ENCODE data around the gene SUSD3.
"Not testable (repeated sequence)": the region's sequence is repeated elsewhere in the genome, so short reads cannot be mapped to it uniquely, and the experiment has no call there.

Gene SUSD3

DNA sequence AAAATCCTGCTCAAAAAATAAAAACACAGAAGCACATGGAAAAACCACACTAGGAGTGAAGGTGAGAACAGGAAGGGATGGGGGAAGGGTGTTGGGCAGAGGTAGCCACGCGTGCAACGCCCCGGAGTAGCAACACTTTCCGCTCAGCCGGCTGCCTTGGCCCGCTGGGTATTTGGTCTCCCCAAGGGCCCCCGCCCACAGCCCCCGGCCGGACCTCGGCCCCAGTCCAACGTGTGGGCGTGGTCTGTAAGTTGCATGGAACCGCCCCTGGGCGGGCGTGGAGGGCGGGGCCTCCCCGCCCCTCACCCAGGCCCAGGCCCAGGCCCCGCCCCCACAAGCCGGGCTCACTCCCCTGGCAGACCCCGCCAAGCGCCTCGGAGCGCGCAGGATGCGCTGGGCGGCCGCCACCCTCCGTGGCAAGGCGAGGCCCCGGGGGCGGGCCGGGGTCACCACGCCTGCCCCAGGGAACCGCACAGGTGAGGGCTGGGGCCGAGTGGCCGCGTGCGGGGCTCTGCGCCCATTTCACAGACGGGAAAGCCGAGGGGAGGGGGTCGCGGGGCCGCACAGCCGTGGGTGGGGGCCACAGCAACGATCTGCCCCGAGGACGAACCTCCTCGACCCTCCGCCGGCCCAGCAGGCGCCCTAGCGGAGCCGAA, at the start of gene SUSD3:
TSS of gene SUSD3 (plus strand) at position 347 of the 656 bp plus-strand sequence. CDS start at position 389, 42 bp downstream.
- peak; percentile 20 for DNase-seq (ENCODE audit: low spot score)

DNA sequence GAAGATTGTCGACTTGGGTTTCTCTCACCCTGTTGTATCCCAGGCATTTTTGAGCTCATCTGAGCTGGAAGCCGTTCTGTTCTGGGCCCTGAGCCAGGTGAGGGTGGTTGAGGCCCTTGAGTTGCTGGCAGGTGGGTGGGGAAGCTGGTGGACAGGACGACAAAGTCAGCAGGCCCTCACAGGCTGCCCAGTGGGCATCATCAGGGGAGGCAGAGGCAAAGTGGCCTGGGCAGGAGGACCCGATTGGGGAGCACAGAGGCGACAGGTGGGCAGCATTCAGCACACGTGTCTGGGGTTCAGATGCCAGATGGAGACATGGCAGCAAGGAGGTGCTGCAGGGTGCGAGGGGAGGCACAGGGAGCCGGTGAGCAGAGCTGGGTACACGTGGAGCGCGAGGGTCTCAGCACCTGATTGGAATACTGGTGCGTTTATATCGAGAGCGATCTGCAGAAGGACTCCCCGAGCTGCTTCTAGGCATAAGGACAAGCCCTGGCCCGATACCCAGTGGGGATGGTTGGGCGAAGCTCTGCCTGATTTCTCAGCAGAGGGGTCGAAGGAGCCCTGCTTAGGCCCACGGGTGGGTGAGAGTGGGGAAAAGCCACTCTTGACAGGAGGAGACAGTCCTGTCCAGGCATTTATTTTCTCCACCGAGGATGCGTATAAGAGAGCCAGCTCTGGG, 49.0 kb upstream of the SUSD3 start:
- no peak for DNase-seq (ENCODE audit: low spot score)

DNA sequence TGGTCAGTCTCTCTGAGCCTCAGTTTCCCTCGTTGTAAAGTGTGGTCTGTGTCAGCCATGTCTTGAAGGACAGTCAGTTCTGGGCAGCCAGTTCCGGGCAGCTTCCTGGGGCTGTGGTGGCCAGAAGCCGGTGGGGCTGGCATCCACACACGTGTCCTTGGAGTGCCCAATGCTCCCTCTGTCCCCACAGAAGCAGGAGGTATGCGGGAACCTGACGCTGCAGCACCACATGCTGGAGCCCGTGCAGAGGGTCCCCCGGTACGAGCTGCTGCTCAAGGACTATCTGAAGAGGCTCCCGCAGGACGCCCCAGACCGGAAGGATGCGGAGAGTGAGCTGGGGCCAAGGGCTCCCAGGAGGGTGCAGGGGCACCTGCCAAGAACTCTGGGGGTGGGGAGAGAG, 48.4 kb upstream of the SUSD3 start:
- DNase-seq (ENCODE audit: low spot score), result no peak

DNA sequence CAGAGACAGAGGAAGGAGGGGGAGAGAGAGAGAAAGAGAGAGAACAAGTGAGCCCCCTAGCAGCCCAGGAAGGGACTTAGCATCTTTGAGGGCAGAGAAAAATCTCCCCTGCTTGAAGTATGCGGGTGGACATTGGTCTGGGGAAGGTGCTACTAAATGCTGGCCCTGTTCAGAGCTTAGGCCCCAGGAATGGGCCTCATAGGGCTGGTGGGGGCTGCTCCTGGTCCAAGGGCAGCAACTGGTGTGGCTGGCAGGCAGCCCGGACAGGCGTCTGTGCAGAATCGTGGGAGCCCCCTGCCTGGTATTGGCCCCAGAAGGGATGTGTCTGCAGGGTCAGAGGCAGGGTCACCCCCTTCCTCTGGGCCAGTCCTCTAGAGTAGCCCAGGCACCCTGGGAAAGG, 47.8 kb upstream of the SUSD3 start:
- no peak for DNase-seq (ENCODE audit: low spot score)

DNA sequence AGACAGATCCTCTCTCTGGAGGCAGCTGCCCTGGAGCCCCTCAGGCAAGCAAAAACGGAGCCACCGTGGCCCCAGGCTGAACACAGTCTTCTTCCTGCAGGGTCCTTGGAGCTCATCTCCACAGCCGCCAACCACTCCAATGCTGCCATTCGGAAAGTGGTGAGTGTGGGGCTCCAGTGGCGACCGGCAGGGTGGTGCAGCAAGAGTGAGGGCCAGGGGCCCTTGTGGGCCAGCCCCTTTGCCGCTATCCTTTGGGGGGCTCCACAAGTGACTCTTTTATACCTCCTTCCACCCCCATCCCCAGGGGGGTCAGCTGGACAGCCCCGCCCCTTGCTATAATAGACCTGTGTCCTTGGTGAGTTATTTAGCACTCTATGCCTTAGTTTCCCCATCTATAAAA, 47.4 kb upstream of the SUSD3 start:
- DNase-seq (ENCODE audit: low spot score), result no peak

DNA sequence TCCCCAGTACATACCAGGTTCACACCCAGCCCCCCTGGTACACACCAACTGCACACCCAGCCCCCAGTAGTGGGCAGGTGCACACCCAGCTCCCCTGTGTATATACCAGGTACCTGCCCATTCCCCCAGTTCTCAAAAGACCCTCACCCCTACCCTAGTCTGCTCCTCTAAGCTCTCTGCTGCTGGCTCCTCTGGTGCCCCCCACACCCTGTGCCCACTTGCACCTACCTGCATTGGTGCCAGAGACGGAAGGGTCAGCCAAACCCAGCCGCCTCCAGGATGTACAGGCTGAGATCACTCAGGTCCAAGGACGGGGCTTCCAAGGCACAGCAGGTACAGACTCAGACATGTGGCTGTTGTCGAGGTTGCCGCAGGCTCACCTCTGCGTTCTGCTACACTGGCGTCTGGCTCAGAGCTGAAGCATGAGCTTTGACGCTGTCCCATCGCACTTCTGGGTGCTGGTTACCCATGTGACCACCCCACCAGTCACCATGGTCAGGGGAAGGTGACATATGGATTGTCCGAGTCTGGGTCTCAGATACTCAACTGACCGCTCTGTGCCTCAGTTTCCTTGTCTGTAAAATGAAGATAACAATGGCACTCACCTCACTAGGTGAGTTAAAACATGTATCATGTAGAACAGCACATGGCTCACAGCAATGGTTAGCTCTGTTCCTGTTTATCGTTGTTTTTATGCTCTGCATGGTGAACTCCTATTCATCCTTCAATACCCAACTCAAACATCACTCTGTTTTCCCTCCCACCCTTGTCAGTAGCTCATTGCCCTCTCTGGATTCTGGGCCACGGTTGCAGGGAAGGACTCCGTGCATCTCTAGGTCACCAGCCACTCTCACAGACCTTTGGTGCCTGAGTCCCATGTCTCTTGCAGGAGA, 45.3 kb upstream of the SUSD3 start:
- DNase-seq (ENCODE audit: low spot score), result no peak

DNA sequence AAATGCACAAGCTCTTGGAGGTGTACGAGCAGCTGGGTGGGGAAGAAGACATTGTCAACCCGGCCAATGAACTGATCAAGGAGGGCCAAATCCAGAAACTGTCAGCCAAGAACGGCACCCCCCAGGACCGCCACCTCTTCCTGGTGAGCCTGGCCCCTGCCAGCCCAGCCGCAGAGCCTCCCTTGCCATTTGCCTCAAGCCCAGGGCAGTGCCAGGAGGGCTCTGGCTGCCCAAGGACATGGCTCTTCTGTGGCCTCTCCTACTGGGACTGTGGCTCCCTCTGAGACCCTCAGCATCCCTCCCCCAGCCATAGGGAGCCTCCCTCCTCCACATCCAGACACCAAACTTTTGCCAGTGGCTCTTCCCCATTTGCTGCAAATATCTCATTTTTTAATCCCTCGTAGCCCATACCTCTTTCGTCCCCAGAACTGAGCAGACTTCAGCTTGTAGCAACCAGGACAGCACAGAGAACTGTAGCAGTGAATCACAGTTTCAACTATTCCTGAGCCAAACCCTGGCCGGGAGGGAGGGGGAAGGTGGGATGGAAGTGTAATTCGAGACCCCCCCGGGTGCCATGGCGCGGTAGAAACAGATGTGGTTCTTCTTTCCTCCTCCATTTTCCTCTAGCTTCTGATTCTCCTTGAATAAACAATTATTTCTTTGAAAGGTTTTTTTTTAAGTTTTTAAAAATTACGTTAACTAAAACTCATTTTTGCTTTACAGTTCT, 44.5 kb upstream of the SUSD3 start:
- no peak for DNase-seq (ENCODE audit: low spot score)

DNA sequence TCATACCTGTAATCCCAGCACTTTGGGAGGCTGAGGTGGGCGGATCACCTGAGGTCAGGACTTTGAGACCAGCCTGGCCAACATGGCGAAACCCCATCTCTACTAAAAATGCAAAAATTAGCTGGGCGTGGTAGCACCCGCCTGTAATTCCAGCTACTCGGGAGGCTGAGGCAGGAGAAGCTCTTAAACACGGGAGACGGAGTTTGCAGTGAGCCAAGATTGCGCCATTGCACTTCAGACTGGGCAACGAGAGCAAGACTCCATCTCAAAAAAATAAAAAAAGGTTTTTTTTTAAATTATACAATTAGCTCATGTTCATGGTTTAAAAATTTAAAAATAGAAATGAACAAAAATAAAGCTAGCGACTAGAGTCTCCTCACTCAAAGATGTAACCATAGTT, 43.3 kb upstream of the SUSD3 start:
- DNase-seq (ENCODE audit: low spot score), result not testable (repeated sequence)

DNA sequence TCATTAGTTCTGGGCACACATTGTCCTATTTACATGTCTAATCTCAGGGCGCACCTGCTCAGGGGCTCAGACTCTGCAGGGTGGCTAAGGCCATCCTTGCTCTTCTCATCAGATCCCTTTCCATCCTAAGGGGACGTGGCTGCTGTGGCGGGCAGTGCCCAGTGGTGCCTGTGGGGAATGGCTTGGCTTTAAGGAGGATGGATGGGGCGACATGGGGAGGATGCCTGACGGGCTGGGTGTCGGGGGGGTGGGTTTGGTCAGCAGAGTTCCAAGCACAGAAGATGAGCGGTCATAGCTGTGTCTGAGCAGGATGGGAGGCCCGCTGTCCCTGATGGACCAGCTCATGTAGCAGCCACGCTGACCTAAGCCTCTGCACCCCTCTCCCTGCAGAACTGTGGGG, 40.9 kb upstream of the SUSD3 start:
- no peak for DNase-seq (ENCODE audit: low spot score)

DNA sequence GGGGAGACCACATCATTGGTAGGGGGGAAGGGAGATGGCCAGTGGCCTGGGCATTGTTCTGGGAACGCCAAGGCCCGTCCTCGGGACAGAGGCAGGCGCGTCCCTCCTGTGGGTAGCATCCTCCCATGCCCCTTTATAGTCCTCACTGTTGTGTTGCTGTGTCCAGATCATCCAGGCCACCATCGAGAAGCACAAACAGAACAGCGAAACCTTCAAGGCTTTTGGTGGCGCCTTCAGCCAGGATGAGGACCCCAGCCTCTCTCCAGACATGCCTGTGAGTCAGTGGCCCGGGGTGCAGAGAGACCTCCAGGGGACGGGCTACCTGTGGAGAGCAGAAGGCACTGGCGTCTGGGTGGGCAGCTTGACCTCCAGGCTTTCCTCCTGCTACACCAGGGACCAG, 38.4 kb upstream of the SUSD3 start:
- no peak for DNase-seq (ENCODE audit: low spot score)

DNA sequence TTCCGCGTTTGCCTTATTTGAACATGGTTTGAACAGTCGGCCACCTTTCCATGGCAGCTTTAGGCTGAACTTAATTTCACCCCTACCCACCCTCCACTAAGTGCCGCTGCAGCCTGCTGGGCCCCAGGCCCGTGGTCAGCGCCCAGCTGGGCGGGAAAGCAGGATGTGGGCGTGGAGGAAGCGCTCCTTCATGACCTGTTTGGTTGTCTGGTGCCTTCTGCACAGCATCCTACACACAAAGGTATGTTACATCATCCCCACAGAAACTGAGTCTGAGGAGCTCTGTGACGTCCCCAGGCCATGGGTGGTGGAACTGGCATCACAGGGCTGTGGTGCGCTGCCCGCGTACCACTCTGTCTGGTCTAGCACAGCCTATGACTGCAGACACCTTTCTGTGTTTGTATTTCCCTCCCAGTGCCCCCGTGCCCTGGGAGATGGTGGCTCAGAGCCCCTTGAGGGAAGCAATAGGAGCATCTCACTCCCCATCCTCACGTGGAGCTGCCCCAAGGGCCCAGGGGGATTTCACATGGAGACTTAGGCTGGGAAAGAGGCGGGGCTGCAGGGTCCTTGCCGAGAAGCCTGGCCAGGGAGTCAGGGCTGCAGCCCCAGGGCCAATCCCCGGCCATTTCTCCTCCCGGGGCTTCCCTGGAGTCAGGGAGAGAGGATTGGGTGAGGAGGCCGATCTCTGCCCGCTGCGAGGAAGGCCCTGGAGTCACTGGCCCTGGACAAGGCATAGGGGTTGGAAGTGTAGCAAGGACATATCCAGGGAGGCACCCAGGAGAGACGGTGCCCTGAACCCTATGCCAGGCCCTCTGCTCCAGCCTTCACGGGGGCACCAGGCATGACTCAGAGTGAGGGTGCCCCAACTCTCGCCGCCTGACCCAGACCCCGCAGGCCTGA, 37.5 kb upstream of the SUSD3 start:
- no peak for DNase-seq (ENCODE audit: low spot score)

DNA sequence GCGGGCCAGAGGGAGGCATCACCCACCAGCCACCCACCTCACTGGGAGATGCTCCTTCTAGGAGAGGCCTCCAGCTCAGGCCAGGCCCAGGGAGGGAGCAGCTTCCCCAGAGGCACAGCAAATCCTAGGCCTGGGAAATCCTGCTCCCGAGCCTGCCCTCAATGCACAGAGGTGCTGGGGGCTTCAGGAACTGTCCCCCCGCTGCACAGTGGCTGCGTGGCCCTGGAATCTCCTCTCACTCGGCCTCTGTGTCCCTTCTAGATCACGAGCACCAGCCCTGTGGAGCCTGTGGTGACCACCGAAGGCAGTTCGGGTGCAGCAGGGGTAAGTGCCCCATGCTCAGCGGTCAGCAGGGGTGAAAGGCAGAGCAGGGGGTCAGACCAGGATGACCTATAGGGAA, 36.4 kb upstream of the SUSD3 start:
- DNase-seq (ENCODE audit: low spot score), result no peak

DNA sequence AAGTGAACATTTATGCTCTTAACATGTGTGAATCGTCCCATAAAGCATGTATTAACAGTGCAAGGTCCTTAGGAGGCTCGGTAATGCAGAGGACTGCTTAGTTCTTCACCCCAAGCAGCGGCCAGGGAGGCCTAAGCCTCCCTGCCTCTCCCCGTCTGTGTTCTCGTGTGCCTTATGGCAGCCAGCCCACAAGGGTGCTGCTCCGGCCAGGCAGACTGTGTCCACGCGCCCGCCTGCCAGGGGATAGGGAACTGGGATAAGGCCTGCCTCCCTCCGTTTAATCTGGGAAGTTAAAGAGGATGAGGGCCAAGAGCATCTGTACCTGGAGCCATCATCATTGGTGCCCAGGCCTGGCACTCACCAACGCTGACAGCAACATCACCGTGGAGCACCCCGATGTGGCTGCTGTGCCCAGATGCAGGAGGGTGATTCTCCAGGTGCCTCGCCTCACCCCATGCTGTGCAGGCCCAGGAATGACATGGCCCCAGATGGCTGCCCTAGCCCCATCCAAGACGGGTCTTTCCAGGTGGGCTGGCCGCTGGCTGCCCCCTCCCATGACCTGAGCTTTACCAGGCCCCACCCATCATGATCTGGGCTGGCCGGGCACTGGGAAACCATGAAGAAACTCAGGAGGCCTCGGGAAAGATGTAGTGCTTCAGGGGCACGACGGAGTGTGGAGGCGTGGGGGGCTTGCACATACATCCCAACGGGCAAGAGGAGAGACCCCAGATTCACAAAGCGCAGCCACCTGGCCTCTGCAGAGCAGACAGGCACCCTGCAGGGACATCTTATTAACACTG, 35.6 kb upstream of the SUSD3 start:
- DNase-seq (ENCODE audit: low spot score), result no peak

DNA sequence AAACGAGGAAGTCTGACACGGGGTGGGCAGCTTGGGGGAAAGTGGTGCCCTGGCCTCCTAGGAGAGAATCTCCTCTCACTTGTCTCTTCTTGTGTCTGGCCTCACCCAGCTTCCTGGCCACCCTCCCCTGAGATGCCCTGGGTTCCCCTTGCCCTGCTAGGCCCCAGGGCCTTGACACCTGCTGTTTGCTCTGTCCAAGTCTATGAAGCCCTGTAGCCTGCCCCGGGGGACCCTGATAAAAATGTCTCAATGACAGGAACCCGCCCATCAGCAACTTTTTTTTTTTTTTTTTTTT, 35.0 kb upstream of the SUSD3 start:
- no peak for DNase-seq (ENCODE audit: low spot score)

DNA sequence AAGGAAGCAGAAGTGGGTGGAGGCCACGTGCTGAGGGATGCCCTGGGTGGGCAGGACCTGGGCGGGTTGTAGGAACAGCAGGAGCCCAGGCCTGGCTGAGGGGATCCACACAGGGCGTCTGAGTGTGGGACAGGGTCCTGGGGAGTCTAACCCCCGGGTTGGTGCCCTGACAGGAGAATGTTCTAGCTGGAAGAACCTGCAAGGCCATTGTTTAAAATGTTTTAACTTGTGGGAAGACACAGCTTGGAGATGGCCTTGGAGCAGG, 33.9 kb upstream of the SUSD3 start:
- DNase-seq (ENCODE audit: low spot score), result no peak

DNA sequence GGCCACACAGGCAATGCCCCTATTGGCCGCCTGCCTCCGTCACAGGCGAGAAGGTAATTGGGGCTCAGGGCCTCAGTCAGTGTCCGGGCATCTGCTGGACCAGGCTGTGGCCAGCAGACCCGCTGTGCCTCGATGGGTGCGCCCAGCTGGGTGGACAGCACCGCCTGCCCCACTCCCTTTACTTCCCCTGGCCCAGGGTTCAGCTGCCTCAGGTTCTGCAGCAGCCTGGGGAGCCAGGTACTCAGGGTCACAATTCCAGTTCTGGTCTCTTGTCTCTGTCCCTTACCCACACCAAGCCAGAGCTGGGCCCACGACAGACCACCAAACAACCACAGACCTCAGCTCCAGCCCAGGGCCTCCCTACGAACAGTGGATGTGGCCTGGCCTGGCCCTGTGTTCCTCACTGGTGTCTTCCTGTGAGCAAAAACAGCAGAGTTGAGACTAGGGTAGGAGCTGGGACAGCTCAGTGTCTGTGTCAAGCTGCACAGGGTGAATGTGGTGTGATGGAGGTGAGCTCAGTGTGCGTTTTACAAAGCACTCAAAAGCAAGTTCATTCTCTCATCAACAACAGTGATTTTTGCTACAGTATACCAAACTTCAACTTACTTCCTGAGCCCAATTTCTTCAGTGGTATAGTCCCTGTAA, 33.4 kb upstream of the SUSD3 start:
- DNase-seq (ENCODE audit: low spot score), result no peak

DNA sequence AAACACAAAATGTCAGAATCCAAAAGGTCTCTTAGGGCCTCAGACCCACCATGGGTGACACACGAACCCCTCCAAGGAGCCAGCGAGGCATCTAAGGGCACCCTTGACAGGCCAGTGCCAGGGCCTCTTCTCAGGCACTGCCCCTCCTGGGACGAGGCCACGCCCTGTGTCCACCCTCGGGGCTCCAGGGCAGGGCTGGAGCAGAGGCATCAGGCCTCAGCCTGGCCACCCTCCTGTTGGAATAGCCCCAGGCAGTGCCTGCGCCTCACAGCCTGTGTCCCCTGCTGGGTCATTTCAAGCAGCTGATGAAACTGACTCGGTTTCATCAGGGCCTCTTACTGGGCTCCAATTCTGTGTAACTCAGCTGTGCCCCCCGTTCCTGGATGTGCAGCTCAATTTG, 32.8 kb upstream of the SUSD3 start:
- no peak for DNase-seq (ENCODE audit: low spot score)

DNA sequence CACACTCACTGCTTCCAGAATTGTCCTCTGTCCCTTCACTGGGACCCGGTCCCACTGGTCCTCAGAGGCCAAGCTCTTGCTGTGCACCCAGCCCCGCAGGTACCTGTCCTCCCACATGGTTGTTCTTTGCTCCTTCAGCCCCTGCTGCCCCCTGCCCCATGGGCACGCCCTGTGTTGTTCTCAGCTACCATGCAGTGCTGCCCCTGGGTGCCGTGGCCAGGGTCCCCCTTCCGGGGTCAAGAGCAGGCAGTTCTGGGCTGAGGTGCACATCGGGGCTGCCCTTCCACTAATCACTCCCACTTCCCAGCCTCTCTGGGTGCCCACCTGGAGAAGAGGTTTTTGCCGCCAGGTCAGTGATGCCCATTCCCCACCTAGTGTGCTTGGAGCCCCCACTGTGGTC, 31.9 kb upstream of the SUSD3 start:
- DNase-seq (ENCODE audit: low spot score), result no peak

DNA sequence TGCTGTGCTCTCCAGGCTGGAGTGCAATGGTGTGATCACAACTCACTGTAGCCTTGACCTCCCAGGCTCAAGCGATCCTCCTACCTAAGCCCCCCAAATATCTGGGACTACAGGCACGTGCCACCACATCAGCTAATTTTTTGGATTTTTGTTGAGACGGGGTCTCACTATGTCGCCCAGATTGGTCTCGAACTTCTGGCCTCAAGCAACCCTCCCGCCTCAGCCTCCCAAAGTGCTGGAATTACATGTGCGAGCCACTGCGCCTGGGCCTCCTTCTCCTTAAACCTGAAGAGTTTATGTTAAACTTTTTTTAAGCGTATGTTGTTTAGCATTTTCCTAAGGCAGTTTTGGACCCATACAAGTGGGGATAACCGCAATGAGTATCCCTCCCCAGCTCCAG, 30.8 kb upstream of the SUSD3 start:
- DNase-seq (ENCODE audit: low spot score), result no peak

DNA sequence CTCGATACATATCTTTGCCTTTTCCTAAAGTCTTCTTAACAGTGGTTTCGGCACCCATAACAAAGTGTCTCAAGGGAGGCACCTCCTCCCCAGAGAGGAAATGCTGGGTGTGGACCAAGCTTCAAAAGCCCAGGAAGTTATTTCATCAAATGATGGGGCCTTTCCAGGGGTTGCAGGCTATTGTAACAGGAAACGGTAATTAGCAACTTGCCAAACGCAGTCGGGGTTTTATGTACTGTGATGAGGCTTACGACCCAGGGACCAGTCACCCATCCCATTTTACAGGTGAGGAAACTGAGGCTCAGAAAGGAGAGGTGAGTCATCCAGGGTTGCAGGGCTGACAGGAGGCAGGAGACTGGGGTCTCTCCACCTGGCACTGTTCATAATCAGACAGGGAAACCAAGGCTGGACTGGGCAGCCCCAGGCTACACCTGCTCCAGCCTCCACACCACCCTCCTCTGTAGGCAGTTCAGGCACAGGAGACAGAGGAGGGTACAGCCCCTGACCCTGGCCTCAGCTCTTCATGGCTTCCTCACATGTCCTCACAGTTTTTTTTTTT, 30.0 kb upstream of the SUSD3 start:
- no peak for DNase-seq (ENCODE audit: low spot score)

All from AG08395 (cell line).